Skeletal muscle cell (primary cell): ENCODE results near the gene PPP1R8.
A peak's percentile ranks its signal among the peaks of the same experiment; 100 is the strongest.
"Not testable (repeated sequence)": the region's sequence is repeated elsewhere in the genome, so short reads cannot be mapped to it uniquely, and the experiment has no call there.

Experiments
- DNase-seq: peaks from one replicate; pipeline ENCODE4 v3.0.0-alpha.2; 2010; ENCODE audit warnings: low read depth
- H3K4me3 ChIP-seq: 2 replicates; pipeline ENCODE4 v1.5.1; 2011; ENCODE audit warnings: low read depth, mild to moderate bottlenecking, control low read depth, low read length, moderate library complexity

Gene PPP1R8

DNA sequence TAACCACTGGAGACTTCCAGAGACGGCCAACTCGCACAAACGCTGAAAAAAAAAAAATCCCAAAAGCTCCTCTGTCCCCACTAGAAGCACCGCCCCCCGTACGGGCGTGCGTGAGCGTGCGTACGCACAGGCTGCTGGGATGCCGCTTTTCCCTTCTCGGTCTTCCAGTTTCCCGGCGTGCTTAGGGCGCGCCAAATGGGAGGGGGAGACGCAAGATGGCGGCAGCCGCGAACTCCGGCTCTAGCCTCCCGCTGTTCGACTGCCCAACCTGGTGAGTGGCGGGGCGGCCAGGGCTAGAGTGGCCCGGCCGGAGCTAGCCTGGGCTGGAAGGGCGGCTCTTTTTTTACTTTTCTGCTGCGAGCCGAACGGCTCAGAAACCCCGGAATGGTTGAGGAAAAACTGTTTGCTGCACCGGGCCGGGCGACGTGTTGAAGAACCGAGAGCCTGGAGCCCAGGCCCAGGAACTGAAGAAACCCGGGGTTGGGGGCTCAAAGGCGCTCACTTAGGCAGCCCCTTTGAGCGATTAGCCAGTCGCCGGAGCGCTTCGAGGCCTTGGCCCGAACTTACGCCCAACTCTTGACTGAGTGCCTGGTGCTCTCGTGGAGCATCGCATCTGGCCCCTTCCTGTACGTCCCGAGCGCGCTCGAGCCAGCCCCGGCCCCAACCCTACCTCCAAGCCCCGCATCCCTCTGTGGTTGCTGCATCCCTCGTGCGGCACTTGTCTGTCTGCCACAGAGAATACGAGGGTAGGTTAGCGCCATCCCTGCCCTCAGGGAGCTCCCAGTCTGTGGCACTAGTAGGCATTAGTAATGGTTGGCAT is at the start of gene PPP1R8:
Gene PPP1R8, plus strand, starts transcription at position 162 of the 820 bp plus-strand sequence. Its CDS starts 54 bp downstream, at position 216.
- DNase-seq, result peak; percentile 87
- peak within 1 kb of the TSS; percentile 91 for H3K4me3 ChIP-seq

DNA sequence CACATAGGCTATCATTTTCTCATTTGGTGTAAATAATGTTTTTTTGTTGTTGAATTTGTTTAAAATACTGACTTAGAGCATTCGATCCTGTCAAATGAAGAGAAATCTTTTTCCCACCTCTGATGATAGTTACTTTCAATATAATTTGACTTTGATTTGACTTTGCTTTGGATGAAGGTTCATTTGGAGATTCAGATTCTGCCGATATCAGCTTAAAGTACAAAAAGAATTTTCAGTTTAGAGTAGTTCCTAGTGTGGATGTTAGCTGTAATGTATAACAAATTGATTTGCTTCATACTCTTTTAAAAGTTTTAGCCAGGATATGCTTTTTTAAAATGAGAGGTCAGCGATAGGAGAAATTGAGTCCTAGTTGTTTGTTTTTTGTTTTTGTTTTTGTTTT is 47.6 kb upstream of the PPP1R8 start:
- H3K4me3 ChIP-seq, result no peak overlapping the region
- no peak for DNase-seq

DNA sequence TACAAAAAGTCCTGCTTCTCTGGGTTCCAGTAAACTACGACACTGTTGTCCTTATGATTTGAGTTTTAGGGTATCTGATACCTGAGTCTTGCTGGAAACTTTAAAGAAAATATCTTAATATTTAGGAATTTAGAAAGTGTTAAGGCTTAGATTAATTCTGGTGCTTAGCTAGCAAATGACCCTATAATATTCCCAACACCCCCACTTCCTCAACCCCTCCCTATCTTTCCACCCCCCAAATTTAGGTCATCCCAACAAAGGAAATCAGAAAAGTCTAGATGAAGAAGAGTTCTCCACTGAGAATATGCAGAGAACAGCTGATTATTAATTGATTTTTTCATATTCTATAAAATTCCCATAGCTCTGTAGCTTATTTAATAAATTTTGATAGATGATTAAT is 45.9 kb upstream of the PPP1R8 start:
- DNase-seq, result no peak
- H3K4me3 ChIP-seq, result no peak overlapping the region

DNA sequence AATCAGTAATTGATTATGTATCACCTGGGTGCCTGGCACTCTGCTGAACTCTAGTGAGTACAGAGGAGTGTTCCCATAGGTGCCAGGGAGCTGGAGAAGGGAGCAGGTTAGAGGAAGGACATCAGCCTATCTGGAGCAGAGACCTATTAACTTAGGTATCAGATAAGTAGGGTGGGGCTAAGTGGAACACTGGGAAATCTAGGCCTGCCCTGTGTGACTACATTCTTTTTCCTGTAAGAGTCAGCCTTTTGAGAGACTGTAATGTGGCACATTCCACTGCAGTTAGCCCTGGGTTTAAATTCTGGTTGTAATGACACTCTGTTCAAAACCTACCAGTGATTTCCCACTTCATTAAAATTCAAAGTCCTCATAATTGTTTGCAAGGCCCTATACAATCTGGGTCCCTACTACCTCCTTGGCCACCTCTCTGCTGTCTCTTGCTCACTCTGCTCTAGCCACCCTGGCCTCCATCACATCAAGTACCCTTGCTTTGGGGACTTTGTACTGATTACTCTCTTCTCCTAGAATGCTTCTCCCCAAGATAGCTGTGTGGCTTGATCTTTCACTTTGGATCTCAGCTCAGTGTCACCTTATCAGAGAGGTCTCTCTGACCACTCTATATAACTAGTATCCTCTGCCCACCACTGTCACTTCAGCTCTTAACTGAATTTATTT is 44.7 kb upstream of the PPP1R8 start:
- no peak for DNase-seq
- H3K4me3 ChIP-seq, result no peak overlapping the region

DNA sequence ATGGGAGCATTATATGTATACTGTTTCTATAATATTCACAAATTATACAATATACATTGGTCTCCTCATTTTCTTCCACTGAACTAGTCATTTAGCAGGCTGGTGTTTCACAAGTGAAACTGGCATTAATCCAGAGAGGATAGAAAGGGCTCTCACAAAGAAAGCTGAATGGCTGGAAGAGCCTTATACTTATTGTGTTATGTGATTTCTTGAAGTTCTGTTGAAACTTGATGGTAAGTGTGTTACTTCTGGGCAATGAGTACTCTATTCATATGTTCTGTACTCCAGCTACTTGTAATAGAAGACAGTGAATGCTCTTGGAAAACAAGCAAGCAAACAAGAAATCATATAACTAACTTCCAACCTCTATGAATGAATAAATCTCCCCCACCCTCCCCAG is 42.7 kb upstream of the PPP1R8 start:
- peak; percentile 28 for DNase-seq

DNA sequence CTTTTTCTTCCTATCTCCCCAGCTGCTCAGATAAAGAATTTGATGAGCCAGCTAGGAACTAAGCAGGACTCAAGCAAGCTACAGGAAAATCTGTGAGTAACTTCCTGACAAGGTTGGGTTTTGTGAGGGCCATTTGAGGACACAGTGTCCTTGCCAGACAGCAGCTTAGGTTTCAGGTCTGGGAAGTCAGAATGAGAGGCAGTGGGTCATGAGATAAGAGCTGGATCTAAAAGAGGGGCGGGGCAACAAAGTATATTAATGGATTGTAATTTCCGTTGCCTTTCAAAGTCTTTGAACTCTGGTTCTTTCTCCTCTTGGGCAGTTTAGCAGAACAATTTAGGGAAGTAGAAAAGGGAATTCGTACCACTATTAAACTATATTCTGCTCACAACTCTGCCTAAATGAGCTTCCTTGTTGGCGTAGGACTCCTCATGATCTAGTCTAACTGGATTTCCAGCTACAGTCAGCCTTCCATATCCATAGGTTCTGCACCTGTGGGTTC is 41.0 kb upstream of the PPP1R8 start:
- H3K4me3 ChIP-seq, result no peak overlapping the region
- peak; percentile 12 for DNase-seq

More for the DNA sequence above, 42.7 kb upstream of the PPP1R8 start:
- H3K4me3 ChIP-seq, result no peak overlapping the region

DNA sequence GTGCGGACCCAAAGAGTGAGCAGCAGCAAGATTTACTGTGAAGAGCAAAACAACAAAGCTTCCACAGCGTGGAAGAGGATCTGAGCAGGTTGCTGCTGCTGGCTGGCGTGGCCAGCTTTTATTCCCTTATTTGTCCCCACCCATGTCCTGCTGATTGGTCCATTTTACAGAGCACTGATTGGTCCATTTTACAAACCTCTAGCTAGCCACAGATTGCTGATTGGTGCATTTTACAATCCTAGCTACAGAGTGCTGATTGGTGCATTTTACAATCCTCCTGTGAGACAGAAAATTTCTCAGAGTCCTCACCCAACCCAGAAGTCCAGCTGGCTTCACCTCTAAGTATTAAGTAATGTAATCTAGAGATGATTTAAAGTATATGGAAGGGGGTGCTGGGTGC is 40.3 kb upstream of the PPP1R8 start:
- DNase-seq, H3K4me3 ChIP-seq: not testable (repeated sequence)

DNA sequence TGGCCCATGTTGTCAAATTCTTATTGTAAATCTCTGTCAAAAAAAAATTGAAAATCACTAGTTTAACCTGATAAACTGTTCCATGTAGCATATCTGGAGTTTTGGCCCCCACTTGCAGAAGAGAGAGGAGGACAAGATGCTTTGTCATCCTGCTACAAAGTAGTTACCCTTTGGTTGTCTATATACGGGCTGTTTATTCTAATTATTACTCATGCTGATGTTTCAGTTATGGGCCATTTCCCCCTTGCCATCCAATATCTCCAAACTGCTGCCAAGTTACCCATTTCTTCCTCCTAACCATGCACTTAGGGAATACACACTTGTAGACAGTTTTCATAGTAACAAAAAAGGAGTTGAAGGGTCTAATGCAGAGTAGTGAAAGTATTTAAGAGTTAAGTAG is 35.0 kb upstream of the PPP1R8 start:
- no peak for DNase-seq

DNA sequence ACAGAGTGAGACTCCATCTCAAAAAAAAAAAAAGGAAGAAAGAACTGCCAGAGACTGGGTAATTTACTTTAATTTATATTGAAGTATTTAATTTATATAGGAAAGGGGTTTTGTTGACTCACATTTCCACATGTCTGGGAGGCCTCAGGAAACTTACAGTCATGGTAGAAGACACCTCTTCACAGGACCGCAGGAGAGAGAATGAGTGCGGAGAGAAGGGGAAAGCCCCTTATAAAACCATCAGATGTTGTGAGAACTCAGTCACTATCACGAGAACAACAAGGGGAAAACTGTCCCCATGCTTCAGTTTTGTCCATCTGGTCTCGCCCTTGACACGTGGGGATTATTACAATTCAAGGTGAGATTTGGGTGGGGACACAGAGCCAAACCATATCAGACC is 25.8 kb upstream of the PPP1R8 start:
- H3K4me3 ChIP-seq, result no peak overlapping the region
- no peak for DNase-seq

More for the DNA sequence above, 35.0 kb upstream of the PPP1R8 start:
- no peak overlapping the region for H3K4me3 ChIP-seq

DNA sequence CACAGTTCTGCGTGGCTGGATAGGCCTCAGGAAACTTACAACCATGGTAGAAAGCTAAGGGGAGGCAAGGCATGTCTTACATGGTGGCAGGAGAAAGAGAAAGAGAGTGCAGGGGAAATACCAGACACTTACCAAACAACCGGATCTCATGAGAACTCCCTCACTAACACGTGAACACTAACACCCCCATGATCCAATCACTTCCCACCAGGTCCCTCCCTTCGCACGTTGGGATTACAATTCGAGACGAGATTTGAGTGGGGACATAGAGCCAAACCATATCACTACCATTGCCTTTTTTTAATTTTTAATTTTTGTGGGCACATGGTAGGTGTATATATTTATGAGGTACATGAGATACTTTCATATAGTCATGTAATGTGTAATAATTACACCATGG is 23.8 kb upstream of the PPP1R8 start:
- H3K4me3 ChIP-seq, result no peak overlapping the region
- DNase-seq, result no peak

DNA sequence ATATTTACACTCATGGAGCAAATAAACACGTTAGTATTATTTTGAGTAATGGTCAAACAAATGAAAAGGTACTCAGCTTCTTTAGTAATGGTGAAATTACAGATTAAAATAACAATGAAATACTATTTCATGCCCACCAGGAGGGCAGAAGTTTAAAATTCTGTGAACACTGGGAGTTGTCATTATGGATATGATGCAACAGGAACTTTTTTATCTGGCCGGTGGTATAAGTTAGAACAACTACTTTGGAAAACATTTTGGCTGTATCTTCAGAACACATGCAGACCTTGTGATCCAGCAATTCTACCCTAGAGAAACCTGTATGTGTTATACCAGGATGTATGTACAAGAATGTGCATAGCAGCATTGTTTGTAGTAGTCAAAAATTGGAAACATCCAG is 23.2 kb upstream of the PPP1R8 start:
- H3K4me3 ChIP-seq, result no peak overlapping the region

DNA sequence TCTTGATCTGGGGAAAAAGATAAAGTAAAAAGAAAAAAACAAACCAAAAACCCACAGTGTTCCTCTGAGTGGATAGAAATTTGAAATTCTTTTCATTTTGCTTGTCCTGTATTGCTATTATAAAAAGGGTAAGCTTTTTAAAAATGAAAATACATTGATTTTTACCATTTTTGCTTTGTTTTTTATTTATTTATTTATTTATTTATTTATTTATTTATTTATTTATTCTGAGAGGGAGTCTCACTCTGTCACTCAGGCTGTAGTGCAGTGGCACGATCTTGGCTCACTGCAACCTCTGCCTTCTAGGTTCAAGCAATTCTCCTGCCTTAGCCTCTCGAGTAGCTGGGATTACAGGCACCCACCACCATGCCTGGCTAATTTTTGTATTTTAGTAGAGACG is 22.5 kb upstream of the PPP1R8 start:
- not testable (repeated sequence) for H3K4me3 ChIP-seq, DNase-seq

More for the DNA sequence above, 23.2 kb upstream of the PPP1R8 start:
- no peak for DNase-seq

DNA sequence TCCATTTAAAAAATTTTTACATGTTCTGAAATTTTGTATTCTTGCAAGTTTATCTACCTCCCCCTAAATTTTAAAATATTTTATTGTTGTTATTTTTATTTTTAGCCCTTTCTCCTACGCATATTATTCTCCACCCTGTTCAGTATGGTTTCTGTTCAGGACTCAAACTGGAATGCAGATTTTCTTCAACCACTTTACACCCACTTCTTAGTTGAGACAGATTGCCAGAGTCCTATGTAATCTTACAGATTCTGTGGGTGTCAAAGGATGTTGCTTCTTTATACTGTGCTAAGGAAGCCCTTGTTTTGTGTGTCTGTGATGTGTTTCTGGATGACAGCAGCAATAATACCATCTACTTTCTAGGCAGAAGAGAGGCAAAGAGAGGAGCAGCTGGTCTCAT is 20.7 kb upstream of the PPP1R8 start:
- no peak for DNase-seq

DNA sequence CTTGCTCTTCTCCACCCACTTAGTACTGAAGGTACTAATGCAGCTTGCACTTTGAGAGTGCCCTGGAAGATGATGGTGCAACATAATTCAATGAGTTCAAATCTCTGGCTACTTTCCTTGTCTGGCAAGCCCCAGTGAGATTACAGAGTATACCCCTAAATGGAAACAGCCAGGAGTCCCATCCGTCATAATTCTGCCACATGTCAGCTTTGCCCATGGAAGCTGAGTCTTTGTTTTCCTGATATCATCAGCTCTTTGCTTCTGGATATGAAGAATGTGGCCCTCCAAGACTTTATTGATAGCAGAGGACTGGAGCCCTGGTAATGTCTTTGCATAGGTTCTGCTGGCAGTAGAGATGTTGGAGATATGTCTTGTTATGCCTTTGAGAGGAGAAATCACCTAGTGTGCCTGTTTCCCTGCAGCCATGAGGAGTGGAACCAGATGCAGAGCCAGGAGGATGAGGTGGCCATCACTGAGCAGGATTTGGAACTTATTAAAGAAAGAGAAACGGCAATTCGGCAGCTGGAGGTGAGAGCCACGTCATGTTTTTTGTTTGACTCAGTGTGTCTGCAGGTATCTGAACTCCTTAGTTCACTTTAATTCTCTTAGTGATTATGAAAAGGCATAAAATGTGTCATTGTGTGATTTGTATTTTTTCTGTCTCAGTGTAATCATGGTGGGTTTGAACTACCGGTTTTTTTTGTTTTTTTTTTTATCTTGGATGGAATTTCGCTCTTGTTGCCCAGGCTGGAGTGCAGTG is 18.7 kb upstream of the PPP1R8 start:
- H3K4me3 ChIP-seq, result no peak overlapping the region
- DNase-seq, result no peak

More for the DNA sequence above, 20.7 kb upstream of the PPP1R8 start:
- H3K4me3 ChIP-seq, result no peak overlapping the region

DNA sequence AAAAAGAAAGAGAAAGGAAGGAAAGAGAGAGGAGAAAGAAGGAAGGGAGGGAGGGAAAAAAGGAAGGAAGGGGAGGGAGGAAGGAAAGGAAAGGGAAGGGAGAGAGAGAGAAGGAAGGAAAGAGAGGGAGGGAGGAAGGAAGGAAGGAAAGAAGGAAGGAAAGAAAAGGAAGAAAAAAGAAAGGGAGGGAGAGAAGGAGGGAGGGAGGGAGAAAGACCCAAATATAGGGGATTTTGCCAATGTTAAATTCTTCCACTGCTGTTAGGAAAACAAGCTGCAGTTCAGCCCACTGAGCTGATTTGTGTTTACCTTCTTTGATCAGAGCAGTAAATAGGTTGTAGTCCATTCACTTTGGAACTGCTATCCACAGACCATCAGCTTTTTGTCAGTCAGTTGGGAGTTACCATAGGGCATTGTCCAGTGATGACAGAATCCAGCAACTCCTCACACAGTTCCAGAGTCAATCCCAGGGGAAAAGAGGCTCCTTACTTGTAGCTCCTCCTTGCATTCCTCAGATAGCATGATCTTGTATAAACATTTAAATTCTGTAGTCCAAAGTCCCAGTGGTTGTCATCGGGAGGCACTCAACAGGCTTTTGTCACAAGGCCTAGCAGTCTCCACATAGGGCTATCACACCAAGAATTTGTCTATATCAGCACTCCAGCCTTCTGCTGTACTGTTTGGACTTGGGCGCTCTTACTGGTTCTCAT is 13.5 kb upstream of the PPP1R8 start:
- DNase-seq, result peak; percentile 34
- no peak overlapping the region for H3K4me3 ChIP-seq

DNA sequence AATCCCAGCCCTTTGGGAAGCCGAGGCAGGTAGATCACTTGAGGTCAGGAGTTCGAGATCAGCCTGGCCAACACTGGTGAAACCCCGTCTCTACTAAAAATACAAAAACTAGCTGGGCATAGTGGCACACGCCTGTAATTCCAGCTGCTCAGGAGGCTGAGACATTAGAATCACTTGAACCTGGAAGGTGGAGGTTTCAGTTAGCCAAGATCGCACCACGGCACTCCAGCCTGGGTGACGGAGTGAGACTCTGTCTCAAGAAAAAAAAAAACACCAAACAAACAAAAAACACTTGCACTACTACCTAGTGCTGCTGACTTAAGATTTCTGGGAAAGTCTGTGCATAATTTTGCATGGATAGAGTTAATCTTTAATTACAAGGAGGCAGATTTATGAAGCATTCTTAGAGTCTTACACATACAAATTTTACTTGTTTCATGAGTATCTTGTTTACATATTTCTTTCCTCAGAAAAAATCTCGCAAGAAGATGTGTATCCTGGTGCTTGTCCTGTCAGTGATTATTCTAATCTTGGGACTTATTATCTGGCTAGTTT is 8.7 kb upstream of the PPP1R8 start:
- no peak for DNase-seq
- no peak overlapping the region for H3K4me3 ChIP-seq

DNA sequence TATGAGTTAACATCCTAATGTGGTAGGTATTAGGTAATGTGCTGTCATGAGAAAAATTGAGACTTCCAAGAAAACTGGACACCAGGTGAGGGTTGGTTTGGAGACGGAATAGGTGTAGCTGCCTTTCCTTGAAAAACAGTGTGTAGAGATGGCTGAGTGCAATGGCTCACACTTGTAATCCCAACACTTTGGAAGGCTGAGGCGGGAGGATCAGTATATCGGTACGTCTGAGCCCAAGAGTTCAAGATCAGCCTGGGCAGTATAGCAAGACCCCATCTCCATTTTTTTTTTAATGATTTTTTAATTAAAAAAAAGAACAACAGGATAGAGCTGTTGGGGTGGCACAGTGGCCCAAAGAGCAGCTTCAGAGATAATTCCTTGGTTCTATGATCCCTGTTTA is 6.8 kb upstream of the PPP1R8 start:
- no peak for DNase-seq
- no peak overlapping the region for H3K4me3 ChIP-seq

DNA sequence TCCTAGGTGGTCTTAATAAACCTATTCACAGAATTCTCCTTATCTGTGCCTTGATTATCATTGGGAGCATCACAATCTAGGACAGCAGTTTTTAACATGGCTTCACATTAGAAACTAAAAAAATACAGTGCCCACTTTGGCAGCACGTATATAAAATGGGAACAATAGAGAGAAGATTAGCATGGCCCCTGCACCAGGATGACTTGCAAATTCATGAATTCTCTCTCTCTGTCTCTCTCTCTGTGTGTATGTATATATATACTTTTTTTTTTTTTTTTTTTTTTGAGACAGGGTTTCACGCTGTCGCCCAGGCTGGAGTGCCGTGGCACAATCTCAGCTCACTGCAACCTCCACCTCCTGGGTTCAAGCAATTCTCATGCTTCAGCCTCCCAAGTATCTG is 6.2 kb upstream of the PPP1R8 start:
- no peak overlapping the region for H3K4me3 ChIP-seq
- DNase-seq, result no peak

DNA sequence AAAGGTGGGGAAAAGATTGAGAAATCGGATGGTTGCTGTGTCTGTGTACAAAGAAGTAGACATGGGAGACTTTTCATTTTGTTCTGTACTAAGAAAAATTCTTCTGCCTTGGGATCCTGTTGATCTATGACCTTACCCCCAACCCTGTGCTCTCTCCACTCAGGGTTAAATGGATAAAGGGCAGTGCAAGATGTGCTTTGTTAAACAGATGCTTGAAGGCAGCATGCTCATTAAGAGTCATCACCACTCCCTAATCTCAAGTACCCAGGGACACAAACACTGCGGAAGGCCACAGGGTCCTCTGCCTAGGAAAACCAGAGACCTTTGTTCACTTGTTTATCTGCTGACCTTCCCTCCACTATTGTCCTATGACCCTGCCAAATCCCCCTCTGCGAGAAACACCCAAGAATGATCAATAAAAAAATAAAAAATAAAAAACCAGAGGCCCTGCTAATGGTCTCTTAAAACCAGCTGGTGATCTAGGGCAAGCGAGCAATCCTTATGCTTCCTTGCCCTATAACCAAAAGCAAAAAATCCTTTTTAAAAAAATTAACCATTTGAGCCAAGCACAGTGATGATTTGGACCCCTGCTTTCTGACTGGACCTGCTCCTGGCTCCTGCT is 1.1 kb upstream of the PPP1R8 start:
- not testable (repeated sequence) for H3K4me3 ChIP-seq, DNase-seq
